IPS-18c (cell line): Measurements from ENCODE around the gene TMEM87B.
"Not testable (repeated sequence)": the region's sequence is repeated elsewhere in the genome, so short reads cannot be mapped to it uniquely, and the experiment has no call there.

Source experiments
- H3K4me3 ChIP-seq: 2 replicates; pipeline ENCODE4 v1.7.0; 2013; ENCODE audit warnings: low read depth, mild to moderate bottlenecking, low read length, moderate library complexity; ENCODE audit not compliant: insufficient read depth
- H3K9me3 ChIP-seq: one replicate; pipeline ENCODE4 v1.6.1; 2013; ENCODE audit warnings: mild to moderate bottlenecking, low read length, moderate library complexity; ENCODE audit not compliant: control insufficient read depth, insufficient read depth

Gene TMEM87B

DNA sequence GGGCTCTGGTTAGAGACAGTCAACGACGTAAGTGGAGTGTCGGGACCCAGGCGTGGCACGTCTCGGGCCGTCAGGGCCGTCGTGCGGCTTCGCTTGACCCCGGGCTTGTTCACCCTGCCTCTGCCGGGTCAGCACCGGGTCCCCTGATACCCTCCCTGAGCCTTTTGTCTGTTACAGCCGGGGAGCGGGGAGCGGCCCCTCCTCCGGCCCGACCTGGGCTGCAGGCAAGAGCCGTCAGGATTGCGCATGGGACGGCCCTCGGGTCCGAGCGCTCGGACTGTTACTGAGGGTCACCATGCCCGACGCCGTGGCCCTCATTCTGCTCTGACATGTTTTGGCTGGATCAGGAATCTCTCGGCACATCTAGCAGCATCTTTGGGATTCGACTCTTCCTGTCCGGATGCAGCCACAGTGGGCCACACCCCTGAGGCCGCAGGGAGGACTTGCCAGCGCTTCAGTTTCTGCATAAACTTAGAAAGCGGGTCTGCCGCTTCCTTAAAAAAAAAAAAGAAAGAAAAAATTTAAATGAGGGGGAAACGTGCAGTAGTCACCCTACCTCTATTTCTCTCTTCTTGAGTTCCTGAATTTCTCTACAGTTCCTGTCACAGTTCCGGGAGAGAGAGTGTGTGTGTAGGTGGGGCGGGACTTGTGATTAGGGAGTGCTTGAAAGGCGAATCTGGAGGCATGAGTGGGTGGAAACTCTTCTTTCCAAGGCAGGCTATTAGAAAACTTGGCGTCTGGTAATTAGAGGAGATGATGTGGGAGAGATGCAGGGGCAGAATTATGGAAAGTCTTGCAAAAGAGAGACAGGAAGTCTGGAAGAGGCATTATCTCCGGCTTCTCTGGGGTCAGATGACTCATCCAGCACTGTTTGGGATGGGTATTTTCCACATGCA is 909 bp downstream of the TMEM87B start:
- Histone ChIP-seq H3K9me3 (no peaks in the 10 kb centered on the region), H3K4me3 (peak overlapping the region; percentile 95)

DNA sequence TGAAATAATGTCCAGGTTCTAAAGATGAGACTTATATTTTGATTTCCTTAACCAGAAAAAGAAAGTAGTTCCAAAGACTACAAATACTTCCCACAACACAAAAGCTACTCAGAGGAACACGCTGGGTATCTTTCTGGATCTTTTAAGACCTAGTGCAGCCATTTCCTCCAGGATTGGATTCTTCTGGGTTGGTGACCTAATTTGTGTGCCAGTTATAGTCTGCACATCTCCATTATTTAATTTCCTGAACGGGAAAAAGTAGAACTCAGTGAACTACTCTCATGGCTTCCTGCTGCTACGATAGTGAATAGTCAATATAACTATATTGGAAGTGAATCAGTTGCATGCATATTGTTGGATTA is 1.5 kb downstream of the TMEM87B start:
- Histone ChIP-seq H3K4me3 (peak overlapping the region; percentile 95), H3K9me3 (no peaks in the 10 kb centered on the region)

DNA sequence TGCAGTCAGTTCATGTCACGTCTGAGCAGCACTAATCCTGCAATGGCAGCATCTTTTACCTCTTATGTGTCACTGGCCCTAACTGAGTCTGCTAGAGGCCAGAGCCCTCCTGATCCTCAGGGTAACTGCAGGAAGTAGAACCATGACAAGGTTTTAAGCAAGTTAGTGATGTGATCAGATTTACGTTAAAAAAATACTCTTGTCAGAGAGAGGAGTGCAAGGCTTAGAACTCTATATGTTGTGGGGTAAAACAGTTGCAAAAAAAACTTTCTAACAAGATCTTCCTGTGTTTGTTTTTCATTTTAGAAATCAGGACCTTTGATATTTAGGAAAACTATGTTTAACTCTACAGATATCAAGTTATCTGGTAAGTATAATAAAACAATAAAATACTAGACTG is 4.6 kb downstream of the TMEM87B start:
- H3K9me3 ChIP-seq, result no peaks in the 10 kb centered on the region
- no peak overlapping the region for H3K4me3 ChIP-seq

DNA sequence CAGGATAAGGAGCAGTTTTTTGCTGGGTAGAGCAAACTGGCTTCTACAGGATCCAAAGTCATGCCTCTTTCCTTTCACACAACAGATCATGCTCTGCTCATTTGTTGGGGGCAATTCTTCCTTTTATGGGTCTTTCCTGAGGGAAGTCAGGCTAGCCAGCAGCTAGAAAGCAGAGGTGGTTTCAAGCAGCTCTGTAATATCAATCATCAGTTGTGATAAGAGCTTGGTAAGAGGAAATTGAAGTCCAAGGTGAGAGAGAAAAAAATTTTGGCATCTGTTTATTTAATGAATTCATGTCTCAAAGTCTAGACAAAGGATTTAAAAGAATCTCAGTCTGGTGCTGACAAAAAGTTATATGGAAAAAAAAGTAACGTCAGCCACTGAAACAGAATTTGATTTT is 6.2 kb downstream of the TMEM87B start:
- H3K4me3 ChIP-seq, result no peak overlapping the region
- no peaks in the 10 kb centered on the region for H3K9me3 ChIP-seq

DNA sequence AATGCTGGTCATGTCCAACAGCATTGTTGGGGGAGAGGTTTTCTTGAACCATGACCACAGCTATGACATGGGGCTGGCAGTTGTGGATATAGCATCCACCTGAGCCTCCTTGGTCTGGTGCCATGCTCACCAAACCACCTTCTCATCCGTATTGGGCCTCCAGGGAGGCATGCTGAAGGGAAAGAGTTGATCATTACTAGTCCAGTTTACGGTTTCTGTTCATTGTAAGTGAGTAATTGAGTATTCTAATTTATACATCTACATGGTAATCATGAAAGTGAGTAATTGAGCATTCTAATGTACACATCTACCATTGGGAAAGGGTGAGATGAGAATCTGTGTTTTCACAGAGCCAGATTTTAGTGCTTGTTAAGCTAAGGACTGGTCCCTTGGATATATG is 6.8 kb downstream of the TMEM87B start:
- H3K9me3 ChIP-seq, result no peaks in the 10 kb centered on the region
- H3K4me3 ChIP-seq, result no peak overlapping the region

DNA sequence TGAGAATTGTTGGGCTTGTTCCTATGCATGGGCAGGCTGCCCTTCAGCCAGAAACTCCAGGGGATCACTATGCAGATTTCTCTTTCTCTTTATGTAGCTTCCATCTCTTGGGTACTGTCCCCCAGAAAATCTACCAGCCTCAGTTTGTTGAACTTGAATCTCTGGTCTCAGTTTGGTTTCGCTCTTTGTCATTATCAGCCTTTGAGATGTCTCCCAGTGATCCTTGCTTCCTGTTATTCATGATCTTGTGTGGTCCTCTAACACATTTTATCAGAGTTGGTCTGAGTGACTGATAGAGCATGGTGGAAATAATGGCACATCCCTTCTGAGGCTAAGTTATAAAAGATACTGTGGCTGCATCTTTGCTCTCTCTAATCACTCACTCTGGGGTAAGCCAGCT is 7.8 kb downstream of the TMEM87B start:
- H3K9me3 ChIP-seq, result no peaks in the 10 kb centered on the region
- H3K4me3 ChIP-seq, result no peak overlapping the region

DNA sequence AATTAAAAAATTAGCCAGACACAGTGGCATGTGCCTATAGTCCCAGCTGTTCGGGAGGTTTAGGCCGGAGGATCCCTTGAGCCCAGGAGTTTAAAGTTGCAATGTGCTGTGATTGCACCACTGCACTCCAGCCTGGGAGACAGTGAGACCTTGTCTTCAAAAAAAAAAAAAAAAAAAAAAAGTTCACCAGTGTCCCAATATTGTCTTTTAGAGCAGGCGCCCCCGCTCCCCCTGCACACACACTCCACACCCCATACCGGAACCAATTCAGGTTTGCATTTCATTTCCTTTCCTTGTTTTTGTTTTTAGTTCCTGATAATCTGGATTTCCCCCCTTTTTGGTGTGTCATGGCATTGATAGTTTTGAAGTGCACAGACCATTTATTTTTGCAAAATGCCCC is 10.4 kb downstream of the TMEM87B start:
- Histone ChIP-seq H3K9me3 (no peaks in the 10 kb centered on the region), H3K4me3 (no peak overlapping the region)

DNA sequence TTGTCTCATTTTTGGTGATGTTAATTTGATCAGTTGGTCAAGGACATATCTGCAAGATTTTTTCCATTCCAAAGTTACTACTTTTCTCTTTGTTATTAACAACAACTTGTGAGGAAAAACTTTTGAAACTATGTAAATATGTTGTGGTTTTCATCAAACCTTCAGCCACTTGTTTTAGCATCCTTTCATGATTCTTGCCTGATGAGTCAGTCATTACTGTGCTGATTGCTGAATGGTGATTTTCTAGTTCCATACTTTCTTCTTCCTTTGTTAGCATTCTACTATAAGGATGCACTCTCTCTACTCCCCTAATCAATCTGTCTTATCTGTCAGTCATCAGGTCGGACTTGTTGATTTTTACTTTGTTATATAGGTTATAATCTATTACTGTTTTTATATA is 10.9 kb downstream of the TMEM87B start:
- H3K4me3 ChIP-seq, result no peak overlapping the region

DNA sequence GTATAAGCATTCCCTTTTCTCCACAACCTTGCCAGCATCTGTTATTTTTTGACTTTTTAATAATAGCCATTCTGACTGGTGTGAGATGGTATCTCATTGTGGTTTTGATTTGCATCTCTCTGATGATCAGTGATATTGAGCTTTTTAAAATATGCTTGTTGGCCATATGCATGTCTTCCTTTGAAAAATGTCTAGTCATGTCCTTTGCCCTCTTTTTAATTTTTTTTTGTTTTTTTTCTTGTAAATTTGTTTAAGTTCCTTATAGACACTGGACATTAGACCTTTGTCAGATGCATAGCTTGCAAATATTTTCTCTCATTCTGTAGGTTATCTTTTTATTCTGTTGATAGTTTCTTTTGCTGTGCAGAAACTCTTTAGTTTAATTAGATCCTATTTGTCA is 14.7 kb downstream of the TMEM87B start:
- H3K9me3 ChIP-seq, H3K4me3 ChIP-seq: not testable (repeated sequence)

More for the DNA sequence above, 10.9 kb downstream of the TMEM87B start:
- no peaks in the 10 kb centered on the region for H3K9me3 ChIP-seq

DNA sequence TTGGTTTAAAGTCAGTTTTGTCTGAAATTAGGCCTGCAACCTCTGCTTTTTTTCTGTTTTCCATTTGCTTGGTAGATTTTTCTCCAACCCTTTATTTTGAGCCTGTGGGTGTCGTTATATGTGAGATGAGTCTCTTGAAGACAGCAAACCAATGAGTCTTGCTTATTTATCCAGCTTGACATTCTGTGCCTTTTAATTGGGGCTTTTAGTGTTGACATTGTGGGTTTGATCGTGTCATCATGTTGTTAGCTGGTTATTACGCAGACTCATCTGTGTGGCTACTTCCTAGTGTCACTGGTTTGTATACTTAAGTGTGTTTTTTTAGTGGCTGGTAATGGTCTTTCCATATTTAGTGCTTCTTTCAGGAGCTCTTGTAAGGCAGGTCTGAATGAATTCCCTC is 18.8 kb downstream of the TMEM87B start:
- Histone ChIP-seq H3K9me3 (no peaks in the 10 kb centered on the region), H3K4me3 (no peak overlapping the region)

DNA sequence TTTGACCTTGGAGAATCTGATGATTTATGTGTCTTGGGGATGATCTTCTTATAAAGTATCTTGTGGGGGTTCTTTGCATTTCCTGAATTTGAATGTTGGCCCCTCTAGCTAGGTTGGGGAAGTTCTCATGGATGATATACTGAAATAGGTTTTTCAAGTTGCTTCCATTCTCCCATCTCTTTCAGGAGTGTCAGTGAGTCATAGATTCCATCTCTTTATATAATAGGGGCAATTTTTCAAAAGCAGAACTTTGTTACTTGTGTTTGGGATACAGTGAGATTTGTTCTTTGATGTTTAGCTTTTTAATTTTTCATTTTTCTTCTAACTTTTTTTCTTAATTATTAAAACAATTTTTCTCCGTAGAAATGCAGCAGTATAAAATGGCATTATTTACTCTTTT is 19.4 kb downstream of the TMEM87B start:
- Histone ChIP-seq H3K9me3 (no peaks in the 10 kb centered on the region), H3K4me3 (no peak overlapping the region)

DNA sequence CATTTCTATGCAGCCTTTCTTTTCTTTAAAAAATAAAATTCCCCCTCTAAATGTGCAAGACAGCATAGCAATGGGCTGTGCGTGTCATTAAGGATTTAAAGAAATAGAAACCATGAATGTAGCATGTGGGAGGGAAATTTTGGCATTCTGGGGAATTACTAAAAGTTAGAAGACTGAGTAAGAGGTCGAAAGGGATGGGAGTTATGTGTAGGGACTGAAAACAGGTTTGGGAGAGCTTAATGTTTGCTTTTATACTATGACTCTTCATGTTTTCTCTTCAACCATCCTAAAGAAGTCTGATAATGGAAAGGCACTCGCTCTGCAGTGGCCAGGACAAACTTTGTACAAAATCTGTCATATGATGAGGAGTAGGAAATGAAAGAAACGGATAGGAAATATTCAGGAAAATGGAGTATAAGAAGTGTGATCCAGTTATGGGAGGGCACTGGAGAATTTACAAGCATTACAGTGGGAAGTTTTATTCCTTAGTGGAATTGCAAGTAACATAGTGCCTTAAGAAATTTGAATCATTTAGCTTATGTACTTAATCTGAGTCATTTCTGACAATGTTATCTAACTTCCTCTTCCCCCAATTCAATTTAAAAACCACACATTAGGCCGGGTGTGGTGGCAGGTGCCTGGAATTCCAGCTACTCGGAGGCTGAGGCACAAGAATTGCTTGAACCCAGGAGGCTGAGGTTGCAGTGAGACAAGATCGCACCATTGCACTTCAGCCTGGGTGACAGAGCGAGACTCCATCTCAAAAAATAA is 20.6 kb downstream of the TMEM87B start:
- no peaks in the 10 kb centered on the region for H3K9me3 ChIP-seq
- no peak overlapping the region for H3K4me3 ChIP-seq

DNA sequence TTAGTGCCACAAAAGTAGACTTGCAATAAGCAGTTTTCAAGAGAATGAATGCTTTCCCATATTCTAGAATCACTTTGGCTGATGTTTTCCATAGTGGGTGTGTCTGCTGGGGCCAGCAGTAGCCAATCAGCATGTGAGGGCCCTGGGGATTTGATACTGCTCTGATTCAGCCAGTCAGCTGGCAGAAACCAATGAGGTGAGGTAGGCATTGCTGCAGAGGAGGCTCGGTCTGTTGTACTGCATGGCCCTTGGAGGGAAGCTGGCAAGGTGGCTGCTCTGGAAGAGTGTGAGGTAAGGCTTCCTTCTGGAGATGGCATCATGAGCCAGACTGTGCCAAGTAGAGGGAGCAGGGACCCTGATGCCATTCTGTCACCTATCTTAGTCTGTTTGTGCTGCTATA is 22.7 kb downstream of the TMEM87B start:
- no peak overlapping the region for H3K4me3 ChIP-seq
- no peaks in the 10 kb centered on the region for H3K9me3 ChIP-seq

DNA sequence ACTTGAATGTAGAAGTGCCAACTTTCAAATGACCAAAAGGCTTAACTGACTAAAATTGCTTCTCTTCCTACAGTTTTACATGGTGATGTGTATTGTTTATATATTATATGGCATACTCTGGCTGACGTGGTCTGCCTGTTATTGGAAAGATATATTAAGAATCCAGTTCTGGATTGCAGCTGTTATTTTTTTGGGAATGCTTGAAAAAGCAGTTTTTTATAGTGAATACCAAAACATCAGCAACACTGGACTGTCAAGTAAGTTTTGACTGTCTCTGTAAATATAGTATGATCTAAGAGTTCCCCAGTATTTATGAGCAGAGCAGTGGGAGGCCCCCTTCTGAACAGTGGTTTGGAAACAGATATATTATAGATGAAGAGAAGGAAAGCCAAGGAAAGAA is 26.2 kb downstream of the TMEM87B start:
- Histone ChIP-seq H3K9me3 (no peaks in the 10 kb centered on the region), H3K4me3 (no peak overlapping the region)

DNA sequence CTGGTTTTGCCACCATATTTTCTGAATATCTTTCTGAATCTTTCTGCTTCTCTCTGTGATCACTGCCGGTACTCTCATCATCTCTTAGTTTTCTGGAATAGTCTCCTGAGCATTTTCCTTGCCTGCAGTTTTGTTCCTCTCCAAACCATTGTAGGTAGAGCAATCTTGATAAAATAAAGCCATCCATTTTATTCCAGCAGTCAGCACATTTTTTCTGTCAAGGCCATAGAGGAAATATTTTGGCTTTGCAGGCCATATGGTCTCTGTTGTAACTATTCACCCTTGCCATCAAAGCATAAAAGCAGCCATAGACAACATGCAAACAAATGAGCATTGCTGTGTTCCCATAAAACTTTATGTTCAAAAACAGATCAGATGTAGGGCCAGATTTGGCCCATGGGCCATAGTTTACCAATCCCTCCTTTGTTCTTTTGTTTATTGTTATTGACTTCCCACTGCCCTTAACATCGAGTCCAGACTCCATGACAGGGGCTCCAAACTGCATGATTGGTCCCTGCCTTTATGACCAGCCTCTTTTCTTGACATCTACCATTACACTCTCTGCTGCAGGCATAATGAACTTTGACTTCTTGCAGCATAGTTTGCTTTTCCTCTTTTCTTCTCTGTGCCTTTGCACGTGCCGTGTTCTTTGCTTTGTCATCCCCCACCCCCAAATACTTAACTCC is 29.8 kb downstream of the TMEM87B start:
- no peaks in the 10 kb centered on the region for H3K9me3 ChIP-seq
- H3K4me3 ChIP-seq, result no peak overlapping the region

DNA sequence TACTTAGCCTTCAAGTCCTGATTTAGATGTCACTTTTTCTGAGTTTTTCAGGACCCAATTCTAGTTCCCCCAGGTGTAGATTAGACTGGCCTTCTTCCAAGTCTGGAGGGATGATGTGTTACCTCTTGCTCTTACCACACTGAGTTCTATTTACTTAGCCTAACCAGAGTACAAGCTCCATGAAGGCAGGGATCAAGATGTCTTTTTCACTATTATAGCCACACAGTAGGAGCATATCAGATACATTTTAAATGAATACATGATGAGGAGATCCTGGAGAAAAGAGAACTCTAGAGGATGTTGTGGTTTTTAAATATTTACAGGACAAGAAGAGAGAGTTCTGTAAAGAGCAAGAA is 30.3 kb downstream of the TMEM87B start:
- no peak overlapping the region for H3K4me3 ChIP-seq
- no peaks in the 10 kb centered on the region for H3K9me3 ChIP-seq

DNA sequence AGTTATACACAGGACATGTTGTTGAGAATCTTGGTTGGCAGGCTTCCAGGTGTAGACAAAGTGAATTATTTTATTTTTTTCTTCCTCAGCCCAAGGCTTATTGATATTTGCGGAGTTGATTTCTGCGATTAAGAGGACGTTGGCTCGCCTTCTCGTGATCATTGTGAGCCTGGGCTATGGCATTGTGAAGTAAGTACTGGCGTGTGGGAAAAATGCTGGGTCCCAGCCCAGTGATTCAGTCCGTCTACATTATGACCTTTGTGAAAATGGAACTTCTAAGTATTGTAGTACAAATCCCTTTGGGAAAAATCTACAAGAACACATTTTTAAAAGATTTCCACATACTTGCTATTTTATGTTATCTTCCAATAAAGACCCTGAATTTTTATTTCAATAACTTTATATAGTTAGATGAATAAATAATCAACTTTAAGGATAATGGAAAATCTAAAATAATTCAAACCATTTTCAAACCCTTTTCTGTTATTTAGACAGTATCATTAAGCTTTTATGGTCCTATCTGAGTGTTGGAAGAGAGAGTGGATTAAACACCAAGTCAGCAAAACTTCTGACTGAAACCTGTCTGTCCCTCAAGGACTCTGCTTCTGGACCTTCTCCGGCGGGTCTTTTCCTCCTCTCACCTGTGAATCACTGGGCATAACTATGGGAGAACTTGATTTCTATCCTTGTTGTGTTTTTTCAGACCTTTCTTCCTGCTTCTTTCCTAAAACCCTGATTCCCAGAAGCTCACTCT is 31.0 kb downstream of the TMEM87B start:
- Histone ChIP-seq H3K9me3 (no peaks in the 10 kb centered on the region), H3K4me3 (no peak overlapping the region)
